Caco-2 (cell line): Measurements from ENCODE around the gene NUP93. TPM values are rescaled to one million over a fixed set of nuclear protein-coding genes. Genes with fewer than 3 reads are reported as not detected.
A peak's percentile ranks its signal among the peaks of the same experiment; 100 is the strongest.

Source experiments
- BruUV-seq: library from RNA; stranded (reverse); fragments of 400-500 nt; replicated peaks from 2 replicates; lab custom pipeline; 2021; lab: Mats Ljungman, UMichigan
- CTCF ChIA-PET: fragments of 300-600 bp; sonication (Branson Sonifier 250); formaldehyde crosslinking; loops from one replicate; lab custom pipeline; 2022; ENCODE audit warnings: antibody characterized with exemption; lab: Charles Lee
- POLR2A ChIA-PET: fragments of 300-600 bp; sonication (Branson Sonifier 250); formaldehyde crosslinking; loops from one replicate; lab custom pipeline; 2022; ENCODE audit warnings: antibody characterized with exemption; lab: Charles Lee
- DNase-seq, 2 experiments: peaks; one replicate each; pipeline versions ENCODE4 v3.0.0 to v3.0.0-alpha.2; 2020 to 2022
- H3K27me3 ChIP-seq: replicated peaks from 2 replicates; pipeline ENCODE4 v1.6.0; 2011; ENCODE audit warnings: low read length; ENCODE audit not compliant: control insufficient read depth, insufficient read depth
- H3K36me3 ChIP-seq: 2 replicates; pipeline ENCODE4 v1.5.1; 2011; ENCODE audit warnings: low read length; ENCODE audit not compliant: control insufficient read depth, insufficient read depth
- H3K4me1 ChIP-seq: fragments of 250-450 bp; sonication (Bioruptor Pico); 2 replicates; pipeline ENCODE4 v1.5.1; 2020; ENCODE audit warnings: mild to moderate bottlenecking
- H3K4me3 ChIP-seq: 2 replicates; pipeline ENCODE4 v1.5.1; 2011; ENCODE audit warnings: low read depth, mild to moderate bottlenecking, control low read depth, low read length
- H3K9me3 ChIP-seq: fragments of 250-450 bp; sonication (Bioruptor Pico); 2 replicates; pipeline ENCODE4 v1.5.1; 2020; ENCODE audit warnings: mild to moderate bottlenecking, moderate library complexity
- H3K27ac Mint-ChIP-seq: one replicate; pipeline ENCODE4 v1.8.0; 2022; ENCODE audit warnings: mixed read lengths; ENCODE audit not compliant: unreplicated experiment
- H3K27me3 Mint-ChIP-seq: one replicate; pipeline ENCODE4 v1.8.0; 2022; ENCODE audit warnings: mixed read lengths; ENCODE audit not compliant: insufficient read depth, unreplicated experiment
- H3K36me3 Mint-ChIP-seq: one replicate; pipeline ENCODE4 v1.8.0; 2022; ENCODE audit warnings: mild to moderate bottlenecking, mixed read lengths; ENCODE audit not compliant: insufficient read depth, unreplicated experiment
- H3K4me1 Mint-ChIP-seq: one replicate; pipeline ENCODE4 v1.8.0; 2022; ENCODE audit warnings: low read depth, mixed read lengths; ENCODE audit not compliant: unreplicated experiment
- H3K4me3 Mint-ChIP-seq: one replicate; pipeline ENCODE4 v1.8.0; 2022; ENCODE audit warnings: mild to moderate bottlenecking, moderate library complexity, mixed read lengths; ENCODE audit not compliant: unreplicated experiment
- H3K9me3 Mint-ChIP-seq: one replicate; pipeline ENCODE4 v1.8.0; 2022; ENCODE audit warnings: mixed read lengths; ENCODE audit not compliant: unreplicated experiment
- CTCF ChIP-seq, 2 experiments: fragments of 200-600 bp in 1 of 2; IDR thresholded peaks; 1 replicate in 1 of 2; 2 replicates in 1 of 2; pipeline versions ENCODE4 v1.5.1 to v1.8.0; 2011 to 2022; ENCODE audit warnings: antibody characterized with exemption in 1 of 2, control low read depth in 1 of 2, inconsistent platforms in 1 of 2, low read depth in 1 of 2, low read length in 1 of 2, mild to moderate bottlenecking in 1 of 2, moderate library complexity in 1 of 2; ENCODE audit not compliant: insufficient read depth in 1 of 2, severe bottlenecking in 1 of 2, unreplicated experiment in 1 of 2
- intact Hi-C: fragments of 100-400 bp; cut with micrococcal nuclease; formaldehyde crosslinking; loops from one replicate; pipeline ENCODE4 v1.10.0; 2022; ENCODE audit not compliant: unreplicated experiment
- total RNA-seq: library from RNA; stranded (reverse); gene quantifications from 2 replicates; pipeline ENCODE4 v1.2.3, GENCODE V29; 2022

NUP93 gene
- total RNA-seq, 1 experiment from 2014 or later: 148 TPM

GRCh38 chr16:56835320-56835719 lies 105.4 kb downstream of the NUP93 start:
- intact Hi-C loops: no loop called here
- BruUV-seq: no TSS peak
- no peaks in the 10 kb centered on the region for H3K9me3 Mint-ChIP-seq
- H3K27ac Mint-ChIP-seq: peak overlapping the region; percentile 65
- CTCF ChIA-PET: no interaction called here
- H3K4me1 Mint-ChIP-seq: peaks cover 26% of the 10 kb centered on the region
- peaks cover 41% of the 10 kb centered on the region for H3K4me1 ChIP-seq
- no peaks in the 10 kb centered on the region for H3K27me3 ChIP-seq
- no peak for TF ChIP-seq CTCF (IDR thresholded peaks at IDR 0.05; ENCODE audit: insufficient read depth in 1 of 2, low read depth in 1 of 2, low read length in 1 of 2, severe bottlenecking in 1 of 2, unreplicated experiment in 1 of 2)
- H3K4me3 ChIP-seq: no peak overlapping the region
- no peaks in the 10 kb centered on the region for H3K27me3 Mint-ChIP-seq
- POLR2A ChIA-PET: interaction anchor here (0.5 kb wide), 1 partner anchor 70 kb away, joined by 7 read pairs; no protein-coding TSS in a partner anchor
- no peak overlapping the region for H3K4me3 Mint-ChIP-seq
- H3K9me3 ChIP-seq: no peaks in the 10 kb centered on the region
- DNase-seq: peak; percentile 40 to 56
- H3K36me3 ChIP-seq: peaks cover 5% of the 10 kb centered on the region
- peaks cover 81% of the 10 kb centered on the region for H3K36me3 Mint-ChIP-seq

DNA sequence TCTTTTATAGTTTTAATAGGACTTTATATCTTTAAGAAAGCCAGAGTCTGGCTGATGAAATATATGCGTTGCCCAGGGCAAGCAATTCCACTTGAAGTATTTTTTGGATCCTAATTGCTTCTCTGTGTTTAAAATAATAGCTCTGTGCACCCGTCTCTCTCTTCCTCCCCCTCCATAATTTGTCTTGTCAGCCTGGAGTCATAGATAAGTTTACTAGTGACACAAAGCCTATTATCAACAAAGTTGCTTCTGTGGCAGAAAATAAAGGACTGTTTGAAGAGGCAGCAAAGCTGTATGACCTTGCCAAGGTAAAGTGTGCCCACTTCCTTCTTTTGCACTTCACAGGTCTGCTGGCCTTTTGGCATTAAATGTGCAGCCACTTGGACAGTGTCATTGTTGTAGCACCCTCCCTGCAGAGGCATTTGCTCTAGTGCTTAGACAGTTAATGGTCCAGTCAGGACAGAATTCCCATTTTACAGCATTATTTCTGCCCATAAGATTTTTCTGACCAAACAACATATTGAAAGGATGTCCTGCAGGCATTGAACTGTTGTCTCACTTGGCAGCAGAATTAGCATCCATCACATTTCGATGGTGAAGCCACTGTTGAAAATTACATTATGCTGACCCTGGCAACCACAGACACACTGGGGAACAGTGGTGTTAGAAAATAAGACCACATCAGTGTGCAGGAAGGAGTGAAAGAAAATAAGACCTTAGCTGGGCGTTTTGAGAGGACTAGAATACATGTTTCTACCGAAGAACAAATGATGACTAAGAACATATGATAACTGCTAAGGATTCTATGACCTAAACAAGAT lies 106.7 kb downstream of the NUP93 start:
- ChIA-PET POLR2A (no interaction called here), CTCF (no interaction called here)
- BruUV-seq: no TSS peak
- Histone ChIP-seq H3K36me3 (peaks cover 7% of the 10 kb centered on the region), H3K4me3 (no peak overlapping the region), H3K9me3 (no peaks in the 10 kb centered on the region), H3K4me1 (peaks cover 44% of the 10 kb centered on the region), H3K27me3 (no peaks in the 10 kb centered on the region)
- DNase-seq: no peak
- no peaks in the 10 kb centered on the region for H3K9me3 Mint-ChIP-seq
- peaks cover 83% of the 10 kb centered on the region for H3K36me3 Mint-ChIP-seq
- H3K4me1 Mint-ChIP-seq: peaks cover 28% of the 10 kb centered on the region
- intact Hi-C loops: no loop called here
- H3K4me3 Mint-ChIP-seq: no peak overlapping the region
- no peak for TF ChIP-seq CTCF (IDR thresholded peaks at IDR 0.05; ENCODE audit: insufficient read depth in 1 of 2, low read depth in 1 of 2, low read length in 1 of 2, severe bottlenecking in 1 of 2, unreplicated experiment in 1 of 2)
- peak overlapping the region; percentile 45 for H3K27ac Mint-ChIP-seq
- no peaks in the 10 kb centered on the region for H3K27me3 Mint-ChIP-seq

GRCh38 chr16:56838622-56839337 lies 108.9 kb downstream of the NUP93 start:
- H3K27ac Mint-ChIP-seq: peak overlapping the region; percentile 60
- no TSS peak for BruUV-seq
- peaks cover 44% of the 10 kb centered on the region for H3K4me1 ChIP-seq
- H3K4me3 ChIP-seq: no peak overlapping the region
- peaks cover 9% of the 10 kb centered on the region for H3K36me3 ChIP-seq
- ChIA-PET CTCF (interaction anchor here (0.6 to 1.4 kb wide), 2 partner anchors 13 to 445 kb away, joined by 4 to 5 read pairs; no protein-coding TSS in a partner anchor), POLR2A (interaction anchor here (0.5 to 0.9 kb wide), 2 partner anchors 12 to 92 kb away, joined by 3 to 11 read pairs; no protein-coding TSS in a partner anchor)
- H3K27me3 ChIP-seq: no peaks in the 10 kb centered on the region
- no peak for TF ChIP-seq CTCF (IDR thresholded peaks at IDR 0.05; ENCODE audit: insufficient read depth in 1 of 2, low read depth in 1 of 2, low read length in 1 of 2, severe bottlenecking in 1 of 2, unreplicated experiment in 1 of 2)
- peak in 1 of 2 experiments; percentile 32 for DNase-seq
- intact Hi-C loops: loop anchor here (1.0 to 2.0 kb wide), 2 partner anchors 23 to 24 kb away; no protein-coding TSS in a partner anchor
- H3K4me3 Mint-ChIP-seq: peak overlapping the region; percentile 13
- H3K9me3 Mint-ChIP-seq: no peaks in the 10 kb centered on the region
- no peaks in the 10 kb centered on the region for H3K27me3 Mint-ChIP-seq
- H3K9me3 ChIP-seq: no peaks in the 10 kb centered on the region
- peaks cover 28% of the 10 kb centered on the region for H3K4me1 Mint-ChIP-seq
- H3K36me3 Mint-ChIP-seq: peaks cover 86% of the 10 kb centered on the region
